GM23338 (cell line): ENCODE results near the gene ACP3. TPM values are rescaled to one million over a fixed set of nuclear protein-coding genes. Genes with fewer than 3 reads are reported as not detected.
"Not testable (repeated sequence)": the region's sequence is repeated elsewhere in the genome, so short reads cannot be mapped to it uniquely, and the experiment has no call there.

Source experiments
- ATAC-seq: fragments of 200-7000 bp; cut with Tn5 transposase; 3 replicates; pipeline ENCODE4 v1.9.1; 2020
- DNase-seq: peaks from one replicate; pipeline ENCODE4 v3.0.0-alpha.2; 2015; ENCODE audit warnings: low spot score
- H2AFZ ChIP-seq: fragments of 200-600 bp; sonication (generic); 2 replicates; pipeline ENCODE4 v1.8.0; 2016; ENCODE audit warnings: antibody characterized with exemption, mild to moderate bottlenecking, moderate library complexity
- H3F3A ChIP-seq: fragments of 200-600 bp; sonication (generic); replicated peaks from 2 replicates; pipeline ENCODE4 v1.8.0; 2017; ENCODE audit warnings: antibody characterized with exemption, mixed run types, low read depth
- H3K27ac ChIP-seq: fragments of 200-600 bp; sonication (generic); 2 replicates; pipeline ENCODE4 v1.6.1; 2016; ENCODE audit warnings: low read depth
- H3K27me3 ChIP-seq: fragments of 200-600 bp; sonication (generic); 2 replicates; pipeline ENCODE4 v1.8.0; 2016; ENCODE audit warnings: mild to moderate bottlenecking, mixed run types, moderate library complexity; ENCODE audit not compliant: insufficient read depth
- H3K36me3 ChIP-seq: fragments of 200-600 bp; sonication (generic); 2 replicates; pipeline ENCODE4 v1.8.0; 2016; ENCODE audit warnings: mild to moderate bottlenecking; ENCODE audit not compliant: insufficient read depth
- H3K4me1 ChIP-seq: fragments of 200-600 bp; sonication (generic); 2 replicates; pipeline ENCODE4 v1.8.0; 2016; ENCODE audit warnings: mild to moderate bottlenecking, moderate library complexity; ENCODE audit not compliant: insufficient read depth
- H3K4me2 ChIP-seq: fragments of 200-600 bp; sonication (generic); 2 replicates; pipeline ENCODE4 v1.7.1; 2017; ENCODE audit warnings: mixed run types
- H3K4me3 ChIP-seq: fragments of 200-600 bp; sonication (generic); 2 replicates; pipeline ENCODE4 v1.6.1; 2016; ENCODE audit warnings: mixed run types
- H3K79me2 ChIP-seq: fragments of 200-600 bp; sonication (generic); replicated peaks from 2 replicates; pipeline ENCODE4 v1.8.0; 2017; ENCODE audit warnings: mild to moderate bottlenecking; ENCODE audit not compliant: insufficient read depth
- H3K9me2 ChIP-seq: fragments of 200-600 bp; sonication (generic); 2 replicates; pipeline ENCODE4 v1.8.0; 2017; ENCODE audit not compliant: insufficient read depth
- H4K20me1 ChIP-seq: fragments of 200-600 bp; sonication (generic); replicated peaks from 2 replicates; pipeline ENCODE4 v1.8.0; 2017; ENCODE audit warnings: mild to moderate bottlenecking; ENCODE audit not compliant: insufficient read depth
- H3K27ac Mint-ChIP-seq: 2 replicates; pipeline ENCODE4 v1.8.0; 2020; ENCODE audit warnings: inconsistent platforms, mild to moderate bottlenecking, moderate library complexity, mixed read lengths
- H3K27me3 Mint-ChIP-seq: 3 replicates; pipeline ENCODE4 v1.8.0; 2022; ENCODE audit warnings: low read depth, mild to moderate bottlenecking, moderate library complexity, mixed read lengths, inconsistent platforms; ENCODE audit not compliant: insufficient read depth, poor library complexity
- H3K36me3 Mint-ChIP-seq: 3 replicates; pipeline ENCODE4 v1.8.0; 2021; ENCODE audit warnings: low read depth, mild to moderate bottlenecking, inconsistent platforms, moderate library complexity, mixed read lengths
- H3K4me1 Mint-ChIP-seq: 3 replicates; pipeline ENCODE4 v1.8.0; 2020; ENCODE audit warnings: mild to moderate bottlenecking, inconsistent platforms, mixed read lengths
- H3K4me3 Mint-ChIP-seq: 3 replicates; pipeline ENCODE4 v1.8.0; 2021; ENCODE audit warnings: moderate library complexity, mild to moderate bottlenecking, inconsistent platforms, mixed read lengths
- H3K9me3 Mint-ChIP-seq: 3 replicates; pipeline ENCODE4 v1.8.0; 2020; ENCODE audit warnings: moderate library complexity, mild to moderate bottlenecking, inconsistent platforms, mixed read lengths
- ETS1 ChIP-seq: IDR thresholded peaks from 2 replicates; pipeline ENCODE4 v1.6.1; 2016; ENCODE audit warnings: antibody characterized with exemption
- JUNB ChIP-seq: IDR thresholded peaks from one replicate; pipeline ENCODE4 v1.6.1; 2016; ENCODE audit warnings: antibody characterized with exemption; ENCODE audit not compliant: unreplicated experiment
- NANOG ChIP-seq: IDR thresholded peaks from 2 replicates; pipeline ENCODE4 v1.6.1; 2016; ENCODE audit warnings: antibody characterized with exemption, borderline replicate concordance
- REST ChIP-seq: IDR thresholded peaks from one replicate; pipeline ENCODE4 v1.6.1; 2018; ENCODE audit warnings: antibody characterized with exemption; ENCODE audit not compliant: unreplicated experiment
- STAT1 ChIP-seq: IDR thresholded peaks from one replicate; pipeline ENCODE4 v1.6.1; 2016; ENCODE audit warnings: antibody characterized with exemption; ENCODE audit not compliant: unreplicated experiment
- ZNF114 ChIP-seq: fragments of 250-450 bp; sonication (Bioruptor Pico); IDR thresholded peaks from 2 replicates; pipeline ENCODE4 v1.5.0; 2020; ENCODE audit warnings: mild to moderate bottlenecking, moderate library complexity
- polyA plus RNA-seq: library from polyadenylated mRNA; unstranded; fragments of >200 nt; fragmentation: Nextera tagmentation; extraction: Ambion mirVana; gene quantifications from 2 replicates; pipeline ENCODE4 v1.2.1, GENCODE V29; 2016
- total RNA-seq: library from RNA; depleted of rRNA; stranded (reverse); fragments of >200 nt; shearing (Covaris generic); gene quantifications from 2 replicates; pipeline ENCODE4 v1.2.3, GENCODE V29; 2014
- TF ChIP-seq, protein P1 (sequence below), 2 experiments: fragments of 200-600 bp in 1 of 2; sonication (generic) in 1 of 2; conservative IDR thresholded peaks; 2 replicates each; pipeline versions ENCODE4 v1.5.1 to v1.6.1; 2016 to 2017; ENCODE audit warnings: antibody characterized with exemption in 2 of 2, low read depth in 2 of 2, mild to moderate bottlenecking in 2 of 2, moderate library complexity in 1 of 2

The ACP3 gene
- total and polyA plus RNA-seq, 2 experiments from 2014 or later: 1.1 to 3.5 TPM

DNA sequence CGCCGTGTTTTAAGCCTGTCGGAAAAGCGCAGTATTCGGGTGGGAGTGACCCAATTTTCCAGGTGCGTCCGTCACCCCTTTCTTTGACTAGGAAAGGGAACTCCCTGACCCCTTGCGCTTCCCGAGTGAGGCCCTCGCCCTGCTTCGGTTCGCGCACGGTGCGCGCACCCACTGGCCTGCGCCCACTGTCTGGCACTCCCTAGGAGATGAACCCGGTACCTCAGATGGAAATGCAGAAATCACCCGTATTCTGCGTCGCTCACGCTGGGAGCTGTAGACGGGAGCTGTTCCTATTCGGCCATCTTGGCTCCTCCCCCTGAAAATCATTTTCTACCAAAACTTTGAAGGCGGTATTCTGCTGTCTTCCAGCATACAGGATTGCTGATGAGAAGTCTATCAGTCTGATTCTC, 59.7 kb downstream of the ACP3 start:
- H3K79me2 ChIP-seq, H3K27me3 ChIP-seq, H3K27me3 Mint-ChIP-seq, H3K4me1 ChIP-seq, H3F3A ChIP-seq, H3K36me3 ChIP-seq, H3K27ac ChIP-seq, ATAC-seq, H4K20me1 ChIP-seq, H3K9me2 ChIP-seq: not testable (repeated sequence)
- peak overlapping the region; percentile 75 for H3K4me2 ChIP-seq
- peak overlapping the region; percentile 63 for H3K4me3 ChIP-seq
- Mint-ChIP-seq H3K36me3 (peaks cover 21% of the 10 kb centered on the region), H3K4me1 (peaks cover 29% of the 10 kb centered on the region), H3K9me3 (peaks cover 32% of the 10 kb centered on the region), H3K4me3 (peak overlapping the region; percentile 72), H3K27ac (peak overlapping the region; percentile 93)
- H2AFZ ChIP-seq: peak overlapping the region; percentile 2; the same call in 1 of the 2 replicates
- peak; percentile 49 for DNase-seq

GRCh38 chr3:132378048-132378762, 61.0 kb downstream of the ACP3 start:
- Histone ChIP-seq H2AFZ (no peak overlapping the region), H4K20me1 (no peaks in the 10 kb centered on the region), H3K4me2 (no peak overlapping the region), H3K79me2 (no peaks in the 10 kb centered on the region; the same call in 1 of the 2 replicates), H3K9me2 (no peaks in the 10 kb centered on the region; the same call in none of the 2 replicates), H3K27ac (no peak overlapping the region), H3K27me3 (no peaks in the 10 kb centered on the region), H3F3A (no peaks in the 10 kb centered on the region), H3K4me1 (peaks cover 4% of the 10 kb centered on the region; the same call in 1 of the 2 replicates), H3K36me3 (no peaks in the 10 kb centered on the region), H3K4me3 (no peak overlapping the region)
- Mint-ChIP-seq H3K27ac (no peak overlapping the region), H3K4me1 (peaks cover 33% of the 10 kb centered on the region), H3K36me3 (peaks cover 33% of the 10 kb centered on the region), H3K4me3 (no peak overlapping the region), H3K27me3 (peaks cover 8% of the 10 kb centered on the region), H3K9me3 (peaks cover 45% of the 10 kb centered on the region)
- DNase-seq (no peak), ATAC-seq (no peak)
- TF ChIP-seq, protein P1, sequence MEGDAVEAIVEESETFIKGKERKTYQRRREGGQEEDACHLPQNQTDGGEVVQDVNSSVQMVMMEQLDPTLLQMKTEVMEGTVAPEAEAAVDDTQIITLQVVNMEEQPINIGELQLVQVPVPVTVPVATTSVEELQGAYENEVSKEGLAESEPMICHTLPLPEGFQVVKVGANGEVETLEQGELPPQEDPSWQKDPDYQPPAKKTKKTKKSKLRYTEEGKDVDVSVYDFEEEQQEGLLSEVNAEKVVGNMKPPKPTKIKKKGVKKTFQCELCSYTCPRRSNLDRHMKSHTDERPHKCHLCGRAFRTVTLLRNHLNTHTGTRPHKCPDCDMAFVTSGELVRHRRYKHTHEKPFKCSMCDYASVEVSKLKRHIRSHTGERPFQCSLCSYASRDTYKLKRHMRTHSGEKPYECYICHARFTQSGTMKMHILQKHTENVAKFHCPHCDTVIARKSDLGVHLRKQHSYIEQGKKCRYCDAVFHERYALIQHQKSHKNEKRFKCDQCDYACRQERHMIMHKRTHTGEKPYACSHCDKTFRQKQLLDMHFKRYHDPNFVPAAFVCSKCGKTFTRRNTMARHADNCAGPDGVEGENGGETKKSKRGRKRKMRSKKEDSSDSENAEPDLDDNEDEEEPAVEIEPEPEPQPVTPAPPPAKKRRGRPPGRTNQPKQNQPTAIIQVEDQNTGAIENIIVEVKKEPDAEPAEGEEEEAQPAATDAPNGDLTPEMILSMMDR (conservative IDR thresholded peaks at IDR 0.05; ENCODE audit: low read depth in 2 of 2): no peak
- TF ChIP-seq NANOG (no peak), REST (no peak), ETS1 (no peak), JUNB (no peak), ZNF114 (no peak), STAT1 (no peak)
